Measurements from ENCODE around the gene ADAP1. TPM values are rescaled to one million over a fixed set of nuclear protein-coding genes. Genes with fewer than 3 reads are reported as not detected.
A peak's percentile ranks its signal among the peaks of the same experiment; 100 is the strongest.
"Not testable (repeated sequence)": the region's sequence is repeated elsewhere in the genome, so short reads cannot be mapped to it uniquely, and the experiment has no call there.

Gene ADAP1
- total RNA-seq, 6 experiments from 2014 or later: 1.4 to 4.2 (median 2.7) TPM

DNA sequence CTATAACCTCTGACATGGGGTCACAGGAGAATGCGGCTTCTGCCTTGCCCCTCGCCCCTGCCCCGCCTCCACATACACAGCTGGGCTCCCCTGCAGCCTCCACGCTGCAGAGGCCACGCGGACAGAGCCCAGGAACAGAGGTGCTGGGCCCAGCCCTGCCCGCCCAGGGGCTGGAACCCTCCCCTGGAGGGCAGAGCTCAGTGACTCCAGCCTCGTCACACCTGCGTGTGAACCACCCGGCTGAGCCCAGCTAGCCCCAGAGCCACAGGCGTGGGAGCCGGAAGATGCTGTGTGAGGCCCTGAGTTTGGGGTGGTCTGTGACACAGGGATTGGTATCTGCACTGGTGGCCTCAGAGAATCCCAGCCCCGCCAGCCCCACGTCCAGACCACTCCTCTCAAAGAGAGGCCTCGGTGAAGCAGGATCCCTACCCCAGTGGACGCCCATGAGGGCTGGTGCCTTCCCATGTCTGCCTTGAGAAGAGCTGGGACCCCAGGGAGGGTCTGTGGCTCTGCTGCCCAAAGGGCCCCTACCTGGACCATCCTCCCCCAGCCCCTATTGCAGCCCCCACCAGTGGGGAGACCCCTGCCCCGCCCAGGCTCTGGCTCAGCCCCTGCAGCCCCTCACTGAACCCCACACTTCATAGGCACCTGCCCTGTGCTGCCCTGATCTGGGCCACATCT, 8.1 kb upstream of the ADAP1 start:
- ATAC-seq: no peak
- H3K27me3 ChIP-seq: no peaks in the 10 kb centered on the region
- intact Hi-C loops (cut with DNase I): no loop called here
- peaks cover 0 to 4% (median 0%) of the 10 kb centered on the region in 4 donors for H3K4me1 ChIP-seq
- WGBS (ENCODE audit: insufficient coverage, low coverage, low lambda C conversion rate, missing lambda C conversion rate): 40% methylated on average over 1 of the region's 17 CpGs
- peaks cover 0 to 7% (median under 1%) of the 10 kb centered on the region in 4 donors for H3K36me3 ChIP-seq
- no peak overlapping the region for H3K4me3 ChIP-seq
- TF ChIP-seq, protein P1, sequence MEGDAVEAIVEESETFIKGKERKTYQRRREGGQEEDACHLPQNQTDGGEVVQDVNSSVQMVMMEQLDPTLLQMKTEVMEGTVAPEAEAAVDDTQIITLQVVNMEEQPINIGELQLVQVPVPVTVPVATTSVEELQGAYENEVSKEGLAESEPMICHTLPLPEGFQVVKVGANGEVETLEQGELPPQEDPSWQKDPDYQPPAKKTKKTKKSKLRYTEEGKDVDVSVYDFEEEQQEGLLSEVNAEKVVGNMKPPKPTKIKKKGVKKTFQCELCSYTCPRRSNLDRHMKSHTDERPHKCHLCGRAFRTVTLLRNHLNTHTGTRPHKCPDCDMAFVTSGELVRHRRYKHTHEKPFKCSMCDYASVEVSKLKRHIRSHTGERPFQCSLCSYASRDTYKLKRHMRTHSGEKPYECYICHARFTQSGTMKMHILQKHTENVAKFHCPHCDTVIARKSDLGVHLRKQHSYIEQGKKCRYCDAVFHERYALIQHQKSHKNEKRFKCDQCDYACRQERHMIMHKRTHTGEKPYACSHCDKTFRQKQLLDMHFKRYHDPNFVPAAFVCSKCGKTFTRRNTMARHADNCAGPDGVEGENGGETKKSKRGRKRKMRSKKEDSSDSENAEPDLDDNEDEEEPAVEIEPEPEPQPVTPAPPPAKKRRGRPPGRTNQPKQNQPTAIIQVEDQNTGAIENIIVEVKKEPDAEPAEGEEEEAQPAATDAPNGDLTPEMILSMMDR (IDR thresholded peaks at IDR 0.05): no peak
- TF ChIP-seq POLR2A (IDR thresholded peaks at IDR 0.05): no peak
- peak in 2 of 3 donors; percentile 17 to 44 for DNase-seq
- H3K27ac ChIP-seq: no peak overlapping the region
- no peaks in the 10 kb centered on the region for H3K9me3 ChIP-seq

DNA sequence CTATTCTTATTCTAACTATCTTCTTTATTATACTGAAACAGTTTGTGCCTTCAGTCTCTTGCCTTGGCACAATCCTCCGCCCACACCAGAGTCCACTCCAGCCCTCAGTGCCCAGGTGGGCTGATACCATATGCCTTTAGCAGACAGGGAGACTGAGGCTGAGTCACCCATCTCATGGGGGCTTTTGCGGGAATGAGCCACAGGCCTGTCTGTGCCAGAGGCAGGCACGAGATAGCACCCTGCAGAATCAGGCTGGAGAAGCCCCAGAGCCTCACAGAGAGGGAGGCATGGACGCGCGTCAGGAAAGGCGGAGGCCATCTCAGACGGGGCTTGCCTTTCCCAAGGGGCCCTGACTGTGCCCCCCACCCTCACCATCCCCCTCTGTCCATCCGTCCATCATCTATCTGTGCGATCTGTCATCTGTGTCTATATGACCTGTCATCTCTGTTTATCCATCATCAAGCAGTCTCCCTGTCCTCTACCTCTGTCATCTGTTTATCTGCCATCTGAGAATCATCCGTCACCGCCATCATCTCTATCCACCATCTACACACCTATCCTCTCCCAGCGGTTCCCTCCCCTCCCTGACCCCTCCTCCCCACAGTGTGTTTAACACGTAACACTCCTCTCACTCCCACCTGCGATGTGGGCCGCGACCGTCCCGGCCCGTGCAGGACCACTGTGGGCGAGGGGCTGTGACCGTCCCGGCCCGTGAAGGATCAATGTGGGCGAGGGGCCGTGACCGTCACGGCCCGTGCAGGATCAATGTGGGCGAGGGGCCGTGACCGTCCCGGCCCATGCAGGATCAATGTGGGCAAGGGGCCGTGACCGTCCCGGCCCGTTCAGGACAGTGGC, 7.3 kb upstream of the ADAP1 start:
- TF ChIP-seq POLR2A (IDR thresholded peaks at IDR 0.05): no peak
- TF ChIP-seq, protein P1 (IDR thresholded peaks at IDR 0.05): no peak
- peak in 2 of 3 donors; percentile 12 to 19 for DNase-seq
- Histone ChIP-seq H3K27ac (no peak overlapping the region), H3K4me3 (no peak overlapping the region), H3K36me3 (peaks cover 0 to 2% (median 0%) of the 10 kb centered on the region in 4 donors), H3K9me3 (no peaks in the 10 kb centered on the region), H3K4me1 (peaks cover 0 to 4% (median 0%) of the 10 kb centered on the region in 4 donors), H3K27me3 (no peaks in the 10 kb centered on the region)
- no peak for ATAC-seq
- intact Hi-C loops (cut with DNase I): no loop called here
- WGBS (ENCODE audit: insufficient coverage, low coverage, low lambda C conversion rate, missing lambda C conversion rate): 90% methylated on average over 22 of the region's 37 CpGs

DNA sequence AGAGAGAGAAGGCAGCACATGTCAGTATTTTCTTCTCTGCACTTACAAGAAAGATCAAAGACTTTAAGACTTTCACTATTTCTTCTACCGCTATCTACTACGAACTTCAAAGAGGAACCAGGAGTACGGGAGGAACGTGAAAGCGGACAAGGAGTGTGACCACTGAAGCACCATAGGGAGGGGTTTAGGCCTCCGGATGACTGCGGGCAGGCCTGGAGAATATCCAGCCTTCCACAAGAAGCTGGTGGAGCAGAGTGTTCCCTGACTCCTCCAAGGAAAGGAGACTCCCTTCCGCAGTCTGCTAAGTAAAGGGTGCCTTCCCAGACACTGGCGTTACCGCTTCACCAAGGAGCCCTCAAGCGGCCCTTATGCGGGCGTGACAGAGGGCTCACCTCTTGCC, 6.5 kb upstream of the ADAP1 start:
- H3K36me3 ChIP-seq; intact Hi-C loops (cut with DNase I); H3K4me3 ChIP-seq; ATAC-seq; H3K27ac ChIP-seq; H3K9me3 ChIP-seq; H3K4me1 ChIP-seq; H3K27me3 ChIP-seq: not testable (repeated sequence)
- 33% methylated on average over 5 of the region's 13 CpGs for WGBS (ENCODE audit: insufficient coverage, low coverage, low lambda C conversion rate, missing lambda C conversion rate)
- DNase-seq: peak in 2 of 3 donors; percentile 8 to 24

DNA sequence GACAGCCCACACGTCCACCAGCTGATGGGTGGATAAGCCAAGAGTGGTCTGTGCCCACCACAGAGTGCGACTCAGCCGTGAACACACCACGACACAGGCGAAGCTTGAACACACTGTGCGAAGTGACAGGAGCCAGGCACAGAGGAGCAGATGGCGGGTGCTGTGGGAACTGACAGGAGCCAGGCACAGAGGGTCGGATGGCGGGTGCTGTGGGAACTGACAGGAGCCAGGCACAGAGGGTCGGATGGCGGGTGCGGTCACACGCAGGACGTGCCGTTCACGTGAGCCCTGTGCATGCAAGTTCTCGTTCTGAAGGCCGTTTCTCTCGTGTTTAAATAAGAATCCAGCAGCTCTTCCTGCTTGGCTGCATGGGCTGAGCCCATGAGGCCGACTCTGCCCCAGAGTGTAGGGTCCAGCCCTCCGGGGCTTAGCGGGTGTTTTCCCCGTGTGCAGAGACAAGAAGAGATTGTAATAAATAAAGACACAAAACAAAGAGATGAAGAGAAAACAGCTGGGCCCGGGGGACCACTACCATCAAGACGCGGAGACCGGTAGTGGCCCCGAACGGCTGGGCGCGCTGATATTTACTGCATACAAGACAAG, 5.9 kb upstream of the ADAP1 start:
- no peaks in the 10 kb centered on the region for H3K27me3 ChIP-seq
- no peaks in the 10 kb centered on the region for H3K36me3 ChIP-seq
- TF ChIP-seq POLR2A (IDR thresholded peaks at IDR 0.05): no peak
- TF ChIP-seq, protein P1 (IDR thresholded peaks at IDR 0.05): no peak
- no peak overlapping the region for H3K27ac ChIP-seq
- peak in 2 of 3 donors; percentile 17 to 39 for DNase-seq
- intact Hi-C loops (cut with DNase I): no loop called here
- 76% methylated on average over 24 of the region's 31 CpGs for WGBS (ENCODE audit: insufficient coverage, low coverage, low lambda C conversion rate, missing lambda C conversion rate)
- no peak for ATAC-seq
- peaks cover 0 to 4% (median 0%) of the 10 kb centered on the region in 4 donors for H3K4me1 ChIP-seq
- no peaks in the 10 kb centered on the region for H3K9me3 ChIP-seq
- no peak overlapping the region for H3K4me3 ChIP-seq

DNA sequence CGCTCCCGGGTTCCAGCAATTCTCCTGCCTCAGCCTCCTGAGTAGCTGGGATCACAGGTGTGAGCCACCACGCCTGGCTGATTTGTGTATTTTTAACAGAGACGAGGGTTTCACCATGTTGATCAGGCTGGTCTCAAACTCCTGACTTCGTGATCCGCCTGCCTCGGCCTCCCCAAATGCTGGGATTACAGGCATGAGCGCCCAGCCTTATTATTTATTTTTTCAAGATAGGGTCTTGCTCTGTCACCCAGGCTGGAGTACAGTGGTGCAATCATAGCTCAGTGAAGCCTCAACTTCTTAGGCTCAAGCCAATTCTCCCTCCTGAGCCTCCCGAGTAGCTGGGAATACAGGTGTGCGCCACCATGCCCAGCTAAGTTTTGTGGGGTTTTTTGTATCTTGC, 5.3 kb upstream of the ADAP1 start:
- H3K4me1 ChIP-seq; H3K36me3 ChIP-seq; H3K27ac ChIP-seq; intact Hi-C loops (cut with DNase I); ATAC-seq; H3K9me3 ChIP-seq; H3K27me3 ChIP-seq; H3K4me3 ChIP-seq: not testable (repeated sequence)
- 87% methylated on average over 4 of the region's 10 CpGs for WGBS (ENCODE audit: insufficient coverage, low coverage, low lambda C conversion rate, missing lambda C conversion rate)
- DNase-seq: peak in 1 of 3 donors; percentile 1
